Endodermal cell (in vitro differentiated cells): ENCODE measurements around the gene ADAMTS15. TPM values are rescaled to one million over a fixed set of nuclear protein-coding genes. Genes with fewer than 3 reads are reported as not detected.

Experiments
- DNase-seq: peaks from one replicate; pipeline ENCODE4 v3.0.0-alpha.2; 2017
- H3K27ac ChIP-seq: 2 replicates; pipeline ENCODE4 v1.5.1; 2013; ENCODE audit warnings: mild to moderate bottlenecking, low read depth, low read length, moderate library complexity
- H3K27me3 ChIP-seq: 2 replicates; pipeline ENCODE4 v1.6.1; 2013; ENCODE audit warnings: mild to moderate bottlenecking, low read length, moderate library complexity; ENCODE audit not compliant: insufficient read depth, control insufficient read depth, poor library complexity, severe bottlenecking
- H3K36me3 ChIP-seq: 2 replicates; pipeline ENCODE4 v1.7.0; 2013; ENCODE audit warnings: mild to moderate bottlenecking, low read length, moderate library complexity; ENCODE audit not compliant: control insufficient read depth, insufficient read depth
- H3K4me1 ChIP-seq: one replicate; pipeline ENCODE4 v1.7.0; 2013; ENCODE audit warnings: low read length; ENCODE audit not compliant: control insufficient read depth, insufficient read depth
- H3K4me3 ChIP-seq: 2 replicates; pipeline ENCODE4 v1.5.1; 2013; ENCODE audit warnings: mild to moderate bottlenecking, low read length, moderate library complexity
- H3K9ac ChIP-seq: 2 replicates; pipeline ENCODE4 v1.6.1; 2013; ENCODE audit warnings: mild to moderate bottlenecking, low read length, moderate library complexity; ENCODE audit not compliant: poor library complexity, severe bottlenecking; ENCODE audit errors: extremely low read depth
- H3K9me3 ChIP-seq: 2 replicates; pipeline ENCODE4 v1.6.1; 2013; ENCODE audit warnings: mild to moderate bottlenecking, low read length, moderate library complexity; ENCODE audit not compliant: control insufficient read depth
- H3K27ac Mint-ChIP-seq: 2 replicates; pipeline ENCODE4 v1.8.0; 2020; ENCODE audit warnings: mixed read lengths
- H3K27me3 Mint-ChIP-seq: 2 replicates; pipeline ENCODE4 v1.8.0; 2021; ENCODE audit warnings: mild to moderate bottlenecking, mixed read lengths; ENCODE audit not compliant: insufficient read depth
- H3K36me3 Mint-ChIP-seq: 2 replicates; pipeline ENCODE4 v1.8.0; 2020; ENCODE audit warnings: low read depth, mixed read lengths
- H3K4me1 Mint-ChIP-seq: 2 replicates; pipeline ENCODE4 v1.8.0; 2020; ENCODE audit warnings: mixed read lengths
- H3K4me3 Mint-ChIP-seq: 2 replicates; pipeline ENCODE4 v1.8.0; 2020; ENCODE audit warnings: mild to moderate bottlenecking, moderate library complexity, mixed read lengths
- H3K9me3 Mint-ChIP-seq: 2 replicates; pipeline ENCODE4 v1.8.0; 2020; ENCODE audit warnings: mild to moderate bottlenecking, mixed read lengths
- WGBS, 2 experiments: methylation state at CpG; one replicate each; pipeline versions ENCODE4 v1.1.5 to v1.1.7; 2013; ENCODE audit warnings: missing lambda C conversion rate in 2 of 2, mixed read lengths in 1 of 2; ENCODE audit not compliant: insufficient coverage in 1 of 2, insufficient read length in 1 of 2; 5-methylcytosine and 5-hydroxymethylcytosine counted together
- total RNA-seq, 2 donors: library from RNA; stranded (reverse); fragmentation: NEBNext Ultra II Directional in 1 of 2; extraction: Animal tissue kit (Norgen Biotek cat#: 25700) in 1 of 2; gene quantifications; 2 replicates in 1 of 2; 3 replicates in 1 of 2; pipeline ENCODE4 v1.2.1, GENCODE V29; 2021
- TF ChIP-seq, protein P1 (sequence below): fragments of 200-600 bp; sonication (generic); conservative IDR thresholded peaks from 2 replicates; pipeline ENCODE4 v1.5.0; 2021; ENCODE audit warnings: antibody characterized with exemption, mild to moderate bottlenecking

Gene ADAMTS15
- total RNA-seq, 2 donors from 2014 or later: 0.27 to 1.0 TPM

DNA sequence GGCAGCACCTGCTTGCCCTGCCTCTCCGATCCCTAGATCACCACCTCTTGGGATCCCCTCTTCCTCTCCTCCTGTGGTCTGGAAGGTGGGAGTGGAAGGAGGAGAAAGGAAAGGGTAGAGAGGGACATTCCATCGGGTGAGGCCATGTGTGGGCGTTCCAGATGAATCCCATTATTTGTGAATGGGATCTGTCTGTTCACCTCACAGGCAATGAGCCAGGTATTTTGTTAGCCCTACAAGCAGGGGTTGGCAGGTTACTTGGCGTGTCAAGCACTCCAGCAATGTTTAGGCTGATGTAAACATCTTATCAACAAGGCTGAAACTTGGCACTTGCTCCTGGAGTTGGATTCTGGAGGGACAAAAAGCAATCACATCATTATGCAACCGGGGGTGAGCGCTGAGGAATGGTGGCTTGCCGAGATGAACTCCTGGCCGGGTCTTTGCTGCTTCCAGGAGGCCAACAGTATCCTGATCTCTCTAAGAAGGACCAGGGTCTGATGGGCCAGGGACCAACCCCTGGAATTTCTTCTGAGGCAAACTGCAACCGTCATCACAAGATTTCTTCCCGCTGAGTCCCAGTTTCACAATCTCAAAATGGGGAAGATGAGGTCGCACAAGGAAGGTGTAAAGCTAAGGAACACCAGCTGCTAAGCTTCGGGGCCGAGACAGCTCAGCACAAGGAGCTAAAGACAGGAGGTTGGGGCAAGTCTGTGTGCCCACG lies 27.8 kb upstream of the ADAMTS15 start:
- H3K9me3 Mint-ChIP-seq: no peaks in the 10 kb centered on the region

DNA sequence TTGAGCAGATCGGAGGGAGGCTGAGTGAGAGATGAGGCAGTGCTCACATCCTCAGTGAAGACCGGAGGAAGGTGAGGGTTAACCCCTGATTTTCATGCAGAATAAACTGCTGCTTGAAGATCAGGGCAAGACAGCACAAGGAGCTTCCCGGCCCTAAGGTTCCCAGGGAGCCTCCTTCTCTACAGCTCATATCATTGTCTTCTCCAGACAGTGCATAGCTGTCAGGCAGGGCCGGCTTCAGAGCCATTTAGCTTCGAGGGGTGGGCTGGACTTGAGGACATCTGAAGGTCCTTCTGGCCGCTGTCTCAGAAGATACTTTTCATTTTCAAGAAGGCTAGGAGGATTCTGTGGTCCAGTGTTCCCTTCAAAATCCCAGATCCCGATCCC lies 27.3 kb upstream of the ADAMTS15 start:
- Histone ChIP-seq H3K9me3 (no peaks in the 10 kb centered on the region), H3K9ac (no peak overlapping the region), H3K27ac (no peak overlapping the region), H3K36me3 (no peaks in the 10 kb centered on the region), H3K4me1 (peaks cover 17% of the 10 kb centered on the region), H3K4me3 (no peak overlapping the region), H3K27me3 (peaks cover 4% of the 10 kb centered on the region)
- H3K27me3 Mint-ChIP-seq: peaks cover 9% of the 10 kb centered on the region
- peaks cover 46% of the 10 kb centered on the region for H3K4me1 Mint-ChIP-seq
- DNase-seq: no peak
- H3K9me3 Mint-ChIP-seq: no peaks in the 10 kb centered on the region
- H3K36me3 Mint-ChIP-seq: no peaks in the 10 kb centered on the region
- TF ChIP-seq, protein P1, sequence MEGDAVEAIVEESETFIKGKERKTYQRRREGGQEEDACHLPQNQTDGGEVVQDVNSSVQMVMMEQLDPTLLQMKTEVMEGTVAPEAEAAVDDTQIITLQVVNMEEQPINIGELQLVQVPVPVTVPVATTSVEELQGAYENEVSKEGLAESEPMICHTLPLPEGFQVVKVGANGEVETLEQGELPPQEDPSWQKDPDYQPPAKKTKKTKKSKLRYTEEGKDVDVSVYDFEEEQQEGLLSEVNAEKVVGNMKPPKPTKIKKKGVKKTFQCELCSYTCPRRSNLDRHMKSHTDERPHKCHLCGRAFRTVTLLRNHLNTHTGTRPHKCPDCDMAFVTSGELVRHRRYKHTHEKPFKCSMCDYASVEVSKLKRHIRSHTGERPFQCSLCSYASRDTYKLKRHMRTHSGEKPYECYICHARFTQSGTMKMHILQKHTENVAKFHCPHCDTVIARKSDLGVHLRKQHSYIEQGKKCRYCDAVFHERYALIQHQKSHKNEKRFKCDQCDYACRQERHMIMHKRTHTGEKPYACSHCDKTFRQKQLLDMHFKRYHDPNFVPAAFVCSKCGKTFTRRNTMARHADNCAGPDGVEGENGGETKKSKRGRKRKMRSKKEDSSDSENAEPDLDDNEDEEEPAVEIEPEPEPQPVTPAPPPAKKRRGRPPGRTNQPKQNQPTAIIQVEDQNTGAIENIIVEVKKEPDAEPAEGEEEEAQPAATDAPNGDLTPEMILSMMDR: no peak
- H3K4me3 Mint-ChIP-seq: no peak overlapping the region
- H3K27ac Mint-ChIP-seq: no peak overlapping the region
- 86 to 95% methylated on average over 5 to 7 of the region's 7 CpGs for WGBS, 2 experiments

More for the DNA sequence above, 27.8 kb upstream of the ADAMTS15 start:
- H3K4me3 Mint-ChIP-seq: no peak overlapping the region
- 91% methylated on average over 11 to 14 of the region's 14 CpGs for WGBS, 2 experiments
- Histone ChIP-seq H3K9ac (no peak overlapping the region), H3K9me3 (no peaks in the 10 kb centered on the region), H3K4me1 (peaks cover 17% of the 10 kb centered on the region), H3K4me3 (no peak overlapping the region), H3K27me3 (no peaks in the 10 kb centered on the region), H3K27ac (no peak overlapping the region), H3K36me3 (no peaks in the 10 kb centered on the region)
- no peak for DNase-seq
- H3K36me3 Mint-ChIP-seq: no peaks in the 10 kb centered on the region
- TF ChIP-seq, protein P1: no peak
- no peak overlapping the region for H3K27ac Mint-ChIP-seq
- peaks cover 45% of the 10 kb centered on the region for H3K4me1 Mint-ChIP-seq
- H3K27me3 Mint-ChIP-seq: peaks cover 4% of the 10 kb centered on the region

DNA sequence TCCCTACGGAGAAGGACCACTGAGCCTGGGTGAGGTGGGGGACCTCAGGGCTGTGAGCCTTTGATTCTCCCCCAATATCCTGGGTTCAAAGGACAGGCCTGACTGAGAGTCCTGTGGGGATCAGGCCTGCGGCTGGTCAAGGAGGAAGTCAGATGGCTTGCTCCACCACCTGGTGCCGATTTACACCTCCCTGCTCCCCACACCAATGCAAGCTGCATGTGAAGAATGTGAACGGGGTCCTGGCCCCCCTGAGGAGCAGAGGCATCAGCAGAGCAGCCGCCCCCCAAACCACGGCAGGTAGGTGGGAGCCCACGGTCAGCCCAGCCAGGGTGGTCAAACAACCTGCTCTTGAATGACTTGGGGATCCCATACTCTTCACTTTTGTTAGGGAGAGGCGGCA lies 26.7 kb upstream of the ADAMTS15 start:
- WGBS, 2 experiments: 95 to 100% methylated on average over 7 to 8 of the region's 8 CpGs
- H3K4me1 ChIP-seq: peaks cover 17% of the 10 kb centered on the region
- Mint-ChIP-seq H3K27ac (no peak overlapping the region), H3K4me3 (no peak overlapping the region), H3K9me3 (no peaks in the 10 kb centered on the region), H3K4me1 (peaks cover 51% of the 10 kb centered on the region), H3K27me3 (peaks cover 14% of the 10 kb centered on the region), H3K36me3 (no peaks in the 10 kb centered on the region)
- H3K36me3 ChIP-seq: no peaks in the 10 kb centered on the region
- DNase-seq: no peak
- no peak overlapping the region for H3K27ac ChIP-seq
- no peak overlapping the region for H3K4me3 ChIP-seq
- TF ChIP-seq, protein P1: no peak
- no peak overlapping the region for H3K9ac ChIP-seq
- peaks cover 9% of the 10 kb centered on the region for H3K27me3 ChIP-seq
- no peaks in the 10 kb centered on the region for H3K9me3 ChIP-seq
